ENCODE measurements around the gene TAL2.

TAL2 gene

DNA sequence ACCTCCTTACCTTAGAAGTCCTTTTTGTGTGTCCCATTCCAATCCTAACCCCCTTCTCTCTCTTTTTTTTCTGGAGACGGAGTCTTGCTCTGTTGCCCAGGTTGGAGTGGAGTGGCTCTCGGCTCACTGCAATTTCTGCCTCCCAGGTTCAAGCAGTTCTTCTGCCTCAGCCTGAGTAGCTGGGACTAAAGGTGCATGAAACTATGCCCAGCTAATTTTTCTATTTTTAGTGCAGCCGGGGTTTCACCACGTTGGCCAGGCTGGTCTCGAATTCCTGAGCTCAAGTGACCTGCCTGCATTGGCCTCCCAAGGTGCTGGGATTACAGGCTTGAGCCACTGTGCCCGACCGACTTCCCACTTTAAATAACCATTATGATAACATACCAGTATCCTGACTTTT lies 49.6 kb downstream of the TAL2 start:
- DNase-seq = no peak

- no peak for DNase-seq
These were observed 50.0 kb downstream of the TAL2 start for GRCh38 chr9:105712297-105712696.

Measured in hematopoietic multipotent progenitor cell treated with erythropoietin and hydrocortisone succinate and interleukin-3 and kit ligand, for 4 days (in vitro differentiated cells).